Suprapubic skin (tissue), 4 donors: Measurements from ENCODE around the gene PGPEP1. TPM values are rescaled to one million over a fixed set of nuclear protein-coding genes. Genes with fewer than 3 reads are reported as not detected.

ENCODE experiments used
- DNase-seq, 2 donors: peaks; one replicate each; pipeline ENCODE4 v3.0.0-alpha.2; 2019; ENCODE audit warnings: low spot score in 2 of 2
- H3K27ac ChIP-seq: fragments of 200-600 bp; sonication (generic); one replicate; pipeline ENCODE4 v1.5.1; 2019
- H3K27me3 ChIP-seq: fragments of 200-600 bp; sonication (generic); one replicate; pipeline ENCODE4 v1.5.1; 2019
- H3K36me3 ChIP-seq: fragments of 200-600 bp; sonication (generic); one replicate; pipeline ENCODE4 v1.5.1; 2019
- H3K4me1 ChIP-seq: fragments of 200-600 bp; sonication (generic); one replicate; pipeline ENCODE4 v1.5.1; 2019
- H3K4me3 ChIP-seq: fragments of 200-600 bp; sonication (generic); one replicate; pipeline ENCODE4 v1.5.1; 2019; ENCODE audit warnings: mild to moderate bottlenecking
- H3K9me3 ChIP-seq: fragments of 200-600 bp; sonication (generic); one replicate; pipeline ENCODE4 v1.5.1; 2019
- CTCF ChIP-seq, 2 donors: fragments of 200-600 bp in 1 of 2; fragments of 450-650 bp in 1 of 2; sonication (generic) in 1 of 2; IDR thresholded peaks; one replicate each; pipeline ENCODE4 v1.5.1; 2016 to 2019; ENCODE audit warnings: antibody characterized with exemption in 2 of 2, mild to moderate bottlenecking in 1 of 2, moderate library complexity in 1 of 2
- EP300 ChIP-seq: sonication (generic); formaldehyde crosslinking; IDR thresholded peaks from one replicate; pipeline ENCODE4 v1.6.1; 2017; ENCODE audit warnings: antibody characterized with exemption
- POLR2A ChIP-seq, 2 donors: fragments of 450-650 bp; IDR thresholded peaks; one replicate each; pipeline ENCODE4 v1.6.1; 2017; ENCODE audit warnings: antibody characterized with exemption in 2 of 2, mild to moderate bottlenecking in 2 of 2, moderate library complexity in 2 of 2
- POLR2AphosphoS5 ChIP-seq, 3 donors: sonication (generic); formaldehyde crosslinking; IDR thresholded peaks; one replicate each; pipeline ENCODE4 v1.6.1; 2017; ENCODE audit warnings: antibody characterized with exemption in 3 of 3
- WGBS: methylation state at CpG from one replicate; pipeline ENCODE4 v1.1.5; 2018; 5-methylcytosine and 5-hydroxymethylcytosine counted together
- total RNA-seq, 4 donors: library from RNA; depleted of rRNA; stranded (reverse); fragments of >200 nt; gene quantifications; one replicate each; pipeline ENCODE4 v1.1.0, GENCODE V29; 2016

PGPEP1 gene
- total RNA-seq, 4 donors from 2014 or later: 4.6 to 8.0 (median 7.6) TPM

GRCh38 chr19:18328340-18329034, 11.9 kb upstream of the PGPEP1 start:
- no peak for TF ChIP-seq EP300
- peak in 1 of 3 donors; percentile 76 for TF ChIP-seq POLR2AphosphoS5 (IDR thresholded peaks at IDR 0.05)
- TF ChIP-seq POLR2A (IDR thresholded peaks at IDR 0.05): no peak
- peak; percentile 86 to 99 for TF ChIP-seq CTCF (IDR thresholded peaks at IDR 0.05)
- DNase-seq: peak; percentile 96 to 97
- H3K36me3 ChIP-seq: no peaks in the 10 kb centered on the region
- 4% methylated on average over 9 of the region's 9 CpGs for whole genome bisulfite sequencing
- no peaks in the 10 kb centered on the region for H3K27me3 ChIP-seq
- peaks cover 18% of the 10 kb centered on the region for H3K4me1 ChIP-seq
- peak overlapping the region; percentile 22 for H3K4me3 ChIP-seq
- no peaks in the 10 kb centered on the region for H3K9me3 ChIP-seq
- peak overlapping the region; percentile 31 for H3K27ac ChIP-seq

DNA sequence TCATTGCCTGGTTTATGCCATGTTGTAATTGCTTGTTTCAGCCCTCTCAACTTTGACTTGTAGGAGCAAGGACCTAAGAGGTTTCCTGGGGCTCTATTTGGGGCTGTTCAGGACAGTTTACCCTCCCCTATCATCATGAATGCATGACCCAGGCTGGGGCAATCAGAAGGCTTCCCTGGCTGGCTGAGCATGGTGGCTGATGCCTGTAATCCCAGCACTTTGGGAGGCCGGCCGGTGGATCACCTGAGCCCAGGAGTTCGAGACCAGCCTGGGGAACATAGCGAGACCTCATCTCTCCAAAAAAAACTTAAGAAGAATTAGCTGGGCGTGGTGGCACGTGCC, 11.4 kb upstream of the PGPEP1 start:
- 37% methylated on average over 6 of the region's 6 CpGs for WGBS

GRCh38 chr19:18330868-18331267, 9.5 kb upstream of the PGPEP1 start:
- Histone ChIP-seq H3K4me3 (no peak overlapping the region), H3K36me3 (no peaks in the 10 kb centered on the region), H3K27me3 (no peaks in the 10 kb centered on the region), H3K4me1 (peaks cover 11% of the 10 kb centered on the region), H3K9me3 (no peaks in the 10 kb centered on the region), H3K27ac (no peak overlapping the region)
- WGBS: 87% methylated on average over 9 of the region's 9 CpGs
- no peak for TF ChIP-seq POLR2A (IDR thresholded peaks at IDR 0.05)
- TF ChIP-seq POLR2AphosphoS5 (IDR thresholded peaks at IDR 0.05): no peak
- no peak for TF ChIP-seq CTCF (IDR thresholded peaks at IDR 0.05)
- no peak for TF ChIP-seq EP300
- no peak for DNase-seq

More for the DNA sequence above, 11.4 kb upstream of the PGPEP1 start:
- Histone ChIP-seq H3K27ac (peak overlapping the region; percentile 31), H3K4me3 (peak overlapping the region; percentile 22), H3K36me3 (no peaks in the 10 kb centered on the region), H3K9me3 (no peaks in the 10 kb centered on the region), H3K27me3 (no peaks in the 10 kb centered on the region), H3K4me1 (peaks cover 13% of the 10 kb centered on the region)
- DNase-seq: no peak
- TF ChIP-seq CTCF (IDR thresholded peaks at IDR 0.05): no peak
- no peak for TF ChIP-seq POLR2AphosphoS5 (IDR thresholded peaks at IDR 0.05)

- 79% methylated on average over 12 of the region's 15 CpGs for WGBS
- H3K4me1 ChIP-seq: peaks cover 11% of the 10 kb centered on the region
- H3K27ac ChIP-seq: no peak overlapping the region
- no peaks in the 10 kb centered on the region for H3K36me3 ChIP-seq
- H3K27me3 ChIP-seq: no peaks in the 10 kb centered on the region
- no peak for DNase-seq
- H3K9me3 ChIP-seq: no peaks in the 10 kb centered on the region
- TF ChIP-seq EP300 (no peak), POLR2AphosphoS5 (IDR thresholded peaks at IDR 0.05) (no peak), CTCF (IDR thresholded peaks at IDR 0.05) (no peak), POLR2A (IDR thresholded peaks at IDR 0.05) (no peak)
- H3K4me3 ChIP-seq: no peak overlapping the region
Observed at GRCh38 chr19:18332917-18333530, 7.4 kb upstream of the PGPEP1 start.

- 66% methylated on average over 6 of the region's 6 CpGs for WGBS
- H3K4me3 ChIP-seq: no peak overlapping the region
- no peak overlapping the region for H3K27ac ChIP-seq
- H3K27me3 ChIP-seq: no peaks in the 10 kb centered on the region
- DNase-seq: no peak
- TF ChIP-seq POLR2AphosphoS5 (IDR thresholded peaks at IDR 0.05): no peak
- TF ChIP-seq CTCF (IDR thresholded peaks at IDR 0.05): no peak
- no peak for TF ChIP-seq EP300
- H3K4me1 ChIP-seq: peaks cover 7% of the 10 kb centered on the region
- H3K36me3 ChIP-seq: no peaks in the 10 kb centered on the region
- no peaks in the 10 kb centered on the region for H3K9me3 ChIP-seq
Observed at GRCh38 chr19:18333680-18334079, 6.7 kb upstream of the PGPEP1 start.
